ENCODE measurements around the gene ZNF580. TPM values are rescaled to one million over a fixed set of nuclear protein-coding genes. Genes with fewer than 3 reads are reported as not detected.

ZNF580 gene
- total RNA-seq, 1 donor from 2014 or later, result 79.8 TPM

- no peak for DNase-seq (ENCODE audit: extremely low spot score, unreplicated experiment)
- Mint-ChIP-seq H3K27ac (ENCODE audit: unreplicated experiment) (no peak overlapping the region), H3K4me3 (ENCODE audit: unreplicated experiment) (no peak overlapping the region), H3K4me1 (ENCODE audit: unreplicated experiment) (peaks cover 32% of the 10 kb centered on the region), H3K9me3 (ENCODE audit: unreplicated experiment) (no peaks in the 10 kb centered on the region), H3K27me3 (ENCODE audit: unreplicated experiment) (no peaks in the 10 kb centered on the region), H3K36me3 (ENCODE audit: unreplicated experiment) (peaks cover 21% of the 10 kb centered on the region)
- TF ChIP-seq CTCF (IDR thresholded peaks at IDR 0.05), result no peak
Observed at GRCh38 chr19:55658846-55659459, 18.2 kb downstream of the ZNF580 start.

- no peak overlapping the region for H3K27ac Mint-ChIP-seq (ENCODE audit: unreplicated experiment)
- H3K9me3 Mint-ChIP-seq (ENCODE audit: unreplicated experiment), result no peaks in the 10 kb centered on the region
- peaks cover 27% of the 10 kb centered on the region for H3K36me3 Mint-ChIP-seq (ENCODE audit: unreplicated experiment)
- no peak for TF ChIP-seq CTCF (IDR thresholded peaks at IDR 0.05)
- DNase-seq (ENCODE audit: extremely low spot score, unreplicated experiment), result no peak
- H3K4me1 Mint-ChIP-seq (ENCODE audit: unreplicated experiment), result peaks cover 32% of the 10 kb centered on the region
- no peak overlapping the region for H3K4me3 Mint-ChIP-seq (ENCODE audit: unreplicated experiment)
- no peaks in the 10 kb centered on the region for H3K27me3 Mint-ChIP-seq (ENCODE audit: unreplicated experiment)
Observed at GRCh38 chr19:55659822-55660221, 19.0 kb downstream of the ZNF580 start.

GRCh38 chr19:55660404-55660803 is 19.6 kb downstream of the ZNF580 start:
- Mint-ChIP-seq H3K9me3 (ENCODE audit: unreplicated experiment) (no peaks in the 10 kb centered on the region), H3K4me3 (ENCODE audit: unreplicated experiment) (no peak overlapping the region), H3K27me3 (ENCODE audit: unreplicated experiment) (no peaks in the 10 kb centered on the region), H3K4me1 (ENCODE audit: unreplicated experiment) (peaks cover 32% of the 10 kb centered on the region), H3K27ac (ENCODE audit: unreplicated experiment) (no peak overlapping the region), H3K36me3 (ENCODE audit: unreplicated experiment) (peaks cover 27% of the 10 kb centered on the region)
- no peak for DNase-seq (ENCODE audit: extremely low spot score, unreplicated experiment)
- TF ChIP-seq CTCF (IDR thresholded peaks at IDR 0.05), result no peak

GRCh38 chr19:55660991-55661390 is 20.2 kb downstream of the ZNF580 start:
- H3K4me3 Mint-ChIP-seq (ENCODE audit: unreplicated experiment), result no peak overlapping the region
- H3K9me3 Mint-ChIP-seq (ENCODE audit: unreplicated experiment), result no peaks in the 10 kb centered on the region
- no peak overlapping the region for H3K27ac Mint-ChIP-seq (ENCODE audit: unreplicated experiment)
- H3K27me3 Mint-ChIP-seq (ENCODE audit: unreplicated experiment), result no peaks in the 10 kb centered on the region
- peaks cover 27% of the 10 kb centered on the region for H3K36me3 Mint-ChIP-seq (ENCODE audit: unreplicated experiment)
- TF ChIP-seq CTCF (IDR thresholded peaks at IDR 0.05), result no peak
- DNase-seq (ENCODE audit: extremely low spot score, unreplicated experiment), result no peak
- H3K4me1 Mint-ChIP-seq (ENCODE audit: unreplicated experiment), result peaks cover 29% of the 10 kb centered on the region

GRCh38 chr19:55661826-55662225 is 21.0 kb downstream of the ZNF580 start:
- DNase-seq (ENCODE audit: extremely low spot score, unreplicated experiment), result no peak
- Mint-ChIP-seq H3K9me3 (ENCODE audit: unreplicated experiment) (no peaks in the 10 kb centered on the region), H3K4me1 (ENCODE audit: unreplicated experiment) (peaks cover 20% of the 10 kb centered on the region), H3K4me3 (ENCODE audit: unreplicated experiment) (no peak overlapping the region), H3K36me3 (ENCODE audit: unreplicated experiment) (peaks cover 32% of the 10 kb centered on the region), H3K27me3 (ENCODE audit: unreplicated experiment) (no peaks in the 10 kb centered on the region), H3K27ac (ENCODE audit: unreplicated experiment) (no peak overlapping the region)
- no peak for TF ChIP-seq CTCF (IDR thresholded peaks at IDR 0.05)
